Smooth muscle cell (in vitro differentiated cells): Measurements from ENCODE around the gene MIAT. TPM values are rescaled to one million over a fixed set of nuclear protein-coding genes. Genes with fewer than 3 reads are reported as not detected.

Experiments used
- DNase-seq: peaks from one replicate; lab custom pipeline; 2025; ENCODE audit not compliant: unreplicated experiment; lab: John Stamatoyannopoulos, UW
- H2AFZ ChIP-seq: fragments of 200-600 bp; sonication (generic); 2 replicates; pipeline ENCODE4 v1.6.0; 2016; ENCODE audit warnings: antibody characterized with exemption, low read depth, mild to moderate bottlenecking
- H3F3A ChIP-seq: fragments of 200-600 bp; sonication (generic); 2 replicates; pipeline ENCODE4 v1.6.0; 2017; ENCODE audit warnings: antibody characterized with exemption, low read depth
- H3K27ac ChIP-seq: fragments of 200-600 bp; sonication (generic); 2 replicates; pipeline ENCODE4 v1.5.1; 2016; ENCODE audit warnings: low read depth, mild to moderate bottlenecking
- H3K27me3 ChIP-seq: fragments of 200-600 bp; sonication (generic); 2 replicates; pipeline ENCODE4 v1.6.1; 2016; ENCODE audit warnings: low read depth, mild to moderate bottlenecking
- H3K36me3 ChIP-seq: fragments of 200-600 bp; sonication (generic); 2 replicates; pipeline ENCODE4 v1.5.1; 2016; ENCODE audit warnings: low read depth
- H3K4me1 ChIP-seq: fragments of 200-600 bp; sonication (generic); 2 replicates; pipeline ENCODE4 v1.5.1; 2016; ENCODE audit warnings: low read depth
- H3K4me2 ChIP-seq: fragments of 200-600 bp; sonication (generic); 2 replicates; pipeline ENCODE4 v1.6.0; 2016; ENCODE audit warnings: mild to moderate bottlenecking
- H3K4me3 ChIP-seq: fragments of 200-600 bp; sonication (generic); 2 replicates; pipeline ENCODE4 v1.5.1; 2016; ENCODE audit warnings: mild to moderate bottlenecking
- H3K79me2 ChIP-seq: fragments of 200-600 bp; sonication (generic); 2 replicates; pipeline ENCODE4 v1.6.0; 2016; ENCODE audit warnings: low read depth, mild to moderate bottlenecking
- H3K9ac ChIP-seq: fragments of 200-600 bp; sonication (generic); 2 replicates; pipeline ENCODE4 v1.6.0; 2016; ENCODE audit warnings: low read depth
- H3K9me3 ChIP-seq: fragments of 200-600 bp; sonication (generic); replicated peaks from 2 replicates; pipeline ENCODE4 v1.5.1; 2016; ENCODE audit warnings: low read depth
- H4K20me1 ChIP-seq: fragments of 200-600 bp; sonication (generic); 2 replicates; pipeline ENCODE4 v1.6.0; 2016; ENCODE audit warnings: low read depth
- WGBS: methylation state at CpG from one replicate; pipeline ENCODE4 v1.1.7; 2016; ENCODE audit warnings: low lambda C conversion rate; 5-methylcytosine and 5-hydroxymethylcytosine counted together
- polyA plus RNA-seq: library from polyadenylated mRNA; unstranded; fragments of >200 nt; fragmentation: Nextera tagmentation; extraction: Ambion mirVana; gene quantifications from 2 replicates; pipeline ENCODE4 v1.2.1, GENCODE V29; 2016
- total RNA-seq: library from RNA; depleted of rRNA; stranded (reverse); fragments of >200 nt; gene quantifications from 2 replicates; pipeline ENCODE4 v1.2.3, GENCODE V29; 2014
- TF ChIP-seq, protein P1 (sequence below): fragments of 200-600 bp; sonication (generic); IDR thresholded peaks from 2 replicates; pipeline ENCODE4 v1.5.1; 2017; ENCODE audit warnings: borderline replicate concordance, mild to moderate bottlenecking, antibody characterized with exemption; ENCODE audit not compliant: insufficient read depth, poor library complexity, severe bottlenecking

The MIAT gene
- total and polyA plus RNA-seq, 2 experiments from 2014 or later = 0.16 to 7.0 TPM

DNA sequence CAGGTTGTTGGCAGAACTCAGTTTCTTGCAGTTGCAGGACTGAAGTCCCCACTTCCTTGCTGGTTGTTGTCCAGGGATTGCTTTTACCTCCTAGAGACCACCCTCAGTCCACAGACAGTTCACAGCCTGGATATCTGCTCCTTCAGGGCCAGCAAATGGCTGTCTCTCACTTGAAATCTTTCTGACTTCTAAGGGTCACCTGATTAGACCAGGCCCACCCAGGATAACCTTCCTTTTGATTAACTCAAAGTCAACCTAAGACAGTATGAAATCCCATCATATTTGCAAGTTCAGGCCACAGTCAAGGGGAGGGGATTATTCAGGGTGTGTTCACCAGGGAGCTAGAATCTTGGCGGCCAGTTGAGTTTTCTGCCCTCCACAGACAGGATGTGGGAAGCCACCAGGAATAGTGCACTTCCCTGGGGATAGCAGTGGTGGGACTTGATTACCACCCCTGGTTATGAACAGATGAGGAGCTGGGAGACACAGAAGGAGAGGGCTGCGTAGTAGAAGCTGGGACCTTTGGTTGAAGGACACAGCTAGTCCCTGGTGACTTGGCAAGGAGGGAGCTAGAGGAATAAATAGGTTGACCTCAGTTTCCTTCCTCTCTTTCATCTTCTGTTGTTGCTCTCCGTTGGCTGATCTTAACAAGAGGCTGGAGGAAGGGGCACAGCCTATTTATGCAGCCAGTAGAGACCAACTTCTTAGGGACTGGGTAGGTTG lies 33.4 kb downstream of the MIAT start:
- no peaks in the 10 kb centered on the region for H3K27me3 ChIP-seq
- no peak for DNase-seq
- no peaks in the 10 kb centered on the region for H3K79me2 ChIP-seq
- no peaks in the 10 kb centered on the region for H3K4me1 ChIP-seq
- no peak overlapping the region for H3K9ac ChIP-seq
- no peak overlapping the region for H2AFZ ChIP-seq
- no peak overlapping the region for H3K4me2 ChIP-seq
- H4K20me1 ChIP-seq = peaks cover 9% of the 10 kb centered on the region
- H3K4me3 ChIP-seq = no peak overlapping the region
- no peaks in the 10 kb centered on the region for H3K36me3 ChIP-seq
- H3K27ac ChIP-seq = no peak overlapping the region
- WGBS = 94% methylated on average over 3 of the region's 3 CpGs
- TF ChIP-seq, protein P1, sequence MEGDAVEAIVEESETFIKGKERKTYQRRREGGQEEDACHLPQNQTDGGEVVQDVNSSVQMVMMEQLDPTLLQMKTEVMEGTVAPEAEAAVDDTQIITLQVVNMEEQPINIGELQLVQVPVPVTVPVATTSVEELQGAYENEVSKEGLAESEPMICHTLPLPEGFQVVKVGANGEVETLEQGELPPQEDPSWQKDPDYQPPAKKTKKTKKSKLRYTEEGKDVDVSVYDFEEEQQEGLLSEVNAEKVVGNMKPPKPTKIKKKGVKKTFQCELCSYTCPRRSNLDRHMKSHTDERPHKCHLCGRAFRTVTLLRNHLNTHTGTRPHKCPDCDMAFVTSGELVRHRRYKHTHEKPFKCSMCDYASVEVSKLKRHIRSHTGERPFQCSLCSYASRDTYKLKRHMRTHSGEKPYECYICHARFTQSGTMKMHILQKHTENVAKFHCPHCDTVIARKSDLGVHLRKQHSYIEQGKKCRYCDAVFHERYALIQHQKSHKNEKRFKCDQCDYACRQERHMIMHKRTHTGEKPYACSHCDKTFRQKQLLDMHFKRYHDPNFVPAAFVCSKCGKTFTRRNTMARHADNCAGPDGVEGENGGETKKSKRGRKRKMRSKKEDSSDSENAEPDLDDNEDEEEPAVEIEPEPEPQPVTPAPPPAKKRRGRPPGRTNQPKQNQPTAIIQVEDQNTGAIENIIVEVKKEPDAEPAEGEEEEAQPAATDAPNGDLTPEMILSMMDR = no peak
- no peaks in the 10 kb centered on the region for H3F3A ChIP-seq
- no peaks in the 10 kb centered on the region for H3K9me3 ChIP-seq

DNA sequence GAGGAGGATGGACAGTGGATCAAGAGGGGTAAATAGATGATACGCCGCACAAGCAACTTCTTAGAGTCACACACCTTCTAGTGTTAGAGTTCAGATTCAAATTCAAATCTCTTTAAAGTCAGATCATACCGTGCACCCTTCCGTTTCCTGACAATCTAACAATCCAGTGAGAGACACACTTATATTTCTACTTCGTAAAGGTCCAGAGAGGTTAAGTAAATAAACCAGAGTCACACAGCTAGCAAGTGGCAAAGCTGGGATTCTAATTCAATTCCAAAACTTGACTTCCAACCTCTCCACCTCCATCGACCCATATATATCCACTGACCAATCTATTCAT lies 34.0 kb downstream of the MIAT start:
- TF ChIP-seq, protein P1 = no peak
- Histone ChIP-seq H3K4me2 (no peak overlapping the region), H3K27me3 (no peaks in the 10 kb centered on the region), H3K4me1 (no peaks in the 10 kb centered on the region), H3K9ac (no peak overlapping the region), H4K20me1 (peaks cover 9% of the 10 kb centered on the region), H3F3A (no peaks in the 10 kb centered on the region), H3K4me3 (no peak overlapping the region), H3K79me2 (no peaks in the 10 kb centered on the region), H3K9me3 (no peaks in the 10 kb centered on the region), H3K36me3 (no peaks in the 10 kb centered on the region), H3K27ac (no peak overlapping the region), H2AFZ (no peak overlapping the region)
- DNase-seq = no peak
- 79% methylated on average over 6 of the region's 6 CpGs for WGBS

- TF ChIP-seq, protein P1 = no peak
- no peaks in the 10 kb centered on the region for H3K79me2 ChIP-seq
Measured at GRCh38 chr22:26692215-26692614, 34.8 kb downstream of the MIAT start.

GRCh38 chr22:26697151-26697550 lies 39.8 kb downstream of the MIAT start:
- H3F3A ChIP-seq = no peaks in the 10 kb centered on the region
- DNase-seq = no peak
- TF ChIP-seq, protein P1 = no peak
- H3K9ac ChIP-seq = no peak overlapping the region
- no peak overlapping the region for H3K4me3 ChIP-seq
- no peak overlapping the region for H3K4me2 ChIP-seq
- no peaks in the 10 kb centered on the region for H3K4me1 ChIP-seq
- no peaks in the 10 kb centered on the region for H3K79me2 ChIP-seq
- H4K20me1 ChIP-seq = no peaks in the 10 kb centered on the region
- 89% methylated on average over 2 of the region's 2 CpGs for WGBS
- H3K27ac ChIP-seq = no peak overlapping the region
- H2AFZ ChIP-seq = no peak overlapping the region
- H3K36me3 ChIP-seq = no peaks in the 10 kb centered on the region
- no peaks in the 10 kb centered on the region for H3K27me3 ChIP-seq
- no peaks in the 10 kb centered on the region for H3K9me3 ChIP-seq

More at GRCh38 chr22:26692215-26692614, 34.8 kb downstream of the MIAT start:
- Histone ChIP-seq H3K36me3 (no peaks in the 10 kb centered on the region), H3K27me3 (no peaks in the 10 kb centered on the region), H3F3A (no peaks in the 10 kb centered on the region), H3K9me3 (no peaks in the 10 kb centered on the region), H3K27ac (no peak overlapping the region), H3K4me2 (no peak overlapping the region), H3K4me3 (no peak overlapping the region), H2AFZ (no peak overlapping the region), H4K20me1 (peaks cover 9% of the 10 kb centered on the region), H3K4me1 (no peaks in the 10 kb centered on the region), H3K9ac (no peak overlapping the region)
- no peak for DNase-seq
- 89% methylated on average over 3 of the region's 3 CpGs for WGBS
